H1 (cell line): ENCODE results near the gene NAA50. TPM values are rescaled to one million over a fixed set of nuclear protein-coding genes. Genes with fewer than 3 reads are reported as not detected.

Experiments used
- ASH2L ChIP-seq: fragments of 200-600, 300-600 bp; sonication (generic); IDR thresholded peaks from one replicate; pipeline ENCODE4 v1.7.1; 2017; ENCODE audit warnings: low read length
- BACH1 ChIP-seq: IDR thresholded peaks from 2 replicates; pipeline ENCODE4 v1.6.1; 2012; ENCODE audit warnings: low read length, improper control_type of control experiment
- CEBPB ChIP-seq: IDR thresholded peaks from 2 replicates; pipeline ENCODE4 v1.6.1; 2012; ENCODE audit warnings: low read depth, low read length
- GABPA ChIP-seq: IDR thresholded peaks from 2 replicates; pipeline ENCODE4 v1.6.1; 2011; ENCODE audit warnings: mild to moderate bottlenecking, low read length, moderate library complexity, borderline replicate concordance; ENCODE audit not compliant: insufficient read depth
- JUND ChIP-seq: IDR thresholded peaks from 2 replicates; pipeline ENCODE4 v1.6.1; 2011; ENCODE audit warnings: mild to moderate bottlenecking, improper control_type of control experiment, low read length
- RXRA ChIP-seq: IDR thresholded peaks from 2 replicates; pipeline ENCODE4 v1.6.1; 2011; ENCODE audit warnings: low read depth, mild to moderate bottlenecking, low read length, moderate library complexity; ENCODE audit not compliant: insufficient read depth
- SIX5 ChIP-seq: IDR thresholded peaks from 2 replicates; pipeline ENCODE4 v1.6.1; 2011; ENCODE audit warnings: mild to moderate bottlenecking, low read depth, low read length
- TEAD4 ChIP-seq: IDR thresholded peaks from 2 replicates; pipeline ENCODE4 v1.6.1; 2012; ENCODE audit warnings: low read depth, low read length, inconsistent platforms, mixed read lengths
- polyA plus RNA-seq, 7 experiments: library from polyadenylated mRNA; depleted of rRNA in 3 of 7; stranded (reverse) in 5 of 7; unstranded in 2 of 7; fragments of >200 nt in 5 of 7; fragments of 200-250 nt in 2 of 7; gene quantifications; 1 replicate in 5 of 7; 2 replicates in 1 of 7; 4 replicates in 1 of 7; pipeline versions ENCODE4 v1.2.1 to v1.2.3, GENCODE V29; 2011 to 2013; ENCODE audit warnings: missing spikeins in 2 of 7, mixed read lengths in 2 of 7
- total RNA-seq: library from RNA; stranded (reverse); fragmentation: NEBNext Ultra II Directional; extraction: Animal tissue kit (Norgen Biotek cat#: 25700); gene quantifications from 2 replicates; pipeline ENCODE4 v1.2.1, GENCODE V29; 2021

Gene NAA50
- total and polyA plus RNA-seq, 2 of the 8 experiments (the other 6 are each of a cell fraction or from before 2014, with no cell fraction given), result 46.6 to 231 TPM

GRCh38 chr3:113697500-113698090, 48.5 kb downstream of the NAA50 start (continued):
- no peak for TF ChIP-seq RXRA
- no peak for TF ChIP-seq ASH2L
- no peak for TF ChIP-seq JUND
- TF ChIP-seq GABPA, result no peak
- no peak for TF ChIP-seq SIX5
- no peak for TF ChIP-seq BACH1
- no peak for TF ChIP-seq TEAD4
- TF ChIP-seq CEBPB, result no peak
